Esophagus muscularis mucosa (tissue), 4 donors: ENCODE measurements around the gene C9orf72. TPM values are rescaled to one million over a fixed set of nuclear protein-coding genes. Genes with fewer than 3 reads are reported as not detected.

Experiments used
- DNase-seq: peaks from one replicate; pipeline ENCODE4 v3.0.0-alpha.2; 2017; ENCODE audit errors: extremely low spot score
- H3K27ac ChIP-seq, 4 donors: fragments of 200-600 bp; sonication (generic); replicated peaks in 1 of 4; 1 replicate in 3 of 4; 2 replicates in 1 of 4; pipeline ENCODE4 v1.5.1; 2016 to 2019; ENCODE audit warnings: mild to moderate bottlenecking in 1 of 4
- H3K27me3 ChIP-seq, 4 donors: fragments of 200-600 bp; sonication (generic); one replicate each; pipeline versions ENCODE4 v1.5.1 to v1.6.0; 2016 to 2019
- H3K36me3 ChIP-seq, 4 donors: fragments of 200-600 bp; sonication (generic); one replicate each; pipeline ENCODE4 v1.5.1; 2016 to 2019
- H3K4me1 ChIP-seq, 4 donors: fragments of 200-600 bp; sonication (generic); one replicate each; pipeline ENCODE4 v1.5.1; 2016 to 2019
- H3K4me3 ChIP-seq, 4 donors: fragments of 200-600 bp; sonication (generic); 1 replicate in 2 of 4; 2 replicates in 2 of 4; pipeline ENCODE4 v1.5.1; 2016 to 2019; ENCODE audit warnings: mild to moderate bottlenecking in 4 of 4, moderate library complexity in 1 of 4
- H3K9me3 ChIP-seq, 4 donors: fragments of 200-600 bp; sonication (generic); 1 replicate in 3 of 4; 2 replicates in 1 of 4; pipeline ENCODE4 v1.5.1; 2016 to 2019
- CTCF ChIP-seq, 3 experiments: fragments of 200-600 bp in 2 of 3; fragments of 450-650 bp in 1 of 3; sonication (generic) in 2 of 3; IDR thresholded peaks; one replicate each; pipeline ENCODE4 v1.5.1; 2017 to 2019; ENCODE audit warnings: antibody characterized with exemption in 3 of 3, mild to moderate bottlenecking in 2 of 3, moderate library complexity in 1 of 3
- EP300 ChIP-seq: sonication (generic); formaldehyde crosslinking; IDR thresholded peaks from one replicate; pipeline ENCODE4 v1.6.1; 2017; ENCODE audit warnings: antibody characterized with exemption
- POLR2A ChIP-seq: fragments of 450-650 bp; IDR thresholded peaks from one replicate; pipeline ENCODE4 v1.6.1; 2017; ENCODE audit warnings: antibody characterized with exemption, moderate library complexity, mild to moderate bottlenecking, low read depth
- POLR2AphosphoS5 ChIP-seq, 2 donors: sonication (generic); formaldehyde crosslinking; IDR thresholded peaks; one replicate each; pipeline ENCODE4 v1.6.1; 2017; ENCODE audit warnings: antibody characterized with exemption in 2 of 2
- whole genome bisulfite sequencing: methylation state at CpG from one replicate; pipeline ENCODE4 v1.1.5; 2018; 5-methylcytosine and 5-hydroxymethylcytosine counted together
- intact Hi-C: fragments of 100-400 bp; cut with DNase I; formaldehyde crosslinking; loops from one replicate; pipeline ENCODE4 v1.15.1; 2023
- total RNA-seq, 4 donors: library from RNA; depleted of rRNA; stranded (reverse); fragments of >200 nt; gene quantifications; one replicate each; pipeline versions ENCODE4 v1.1.0 to v1.2.1, GENCODE V29; 2016

Gene C9orf72
- total RNA-seq, 4 donors from 2014 or later, result 11.5 to 20.5 (median 14.6) TPM

GRCh38 chr9:27518809-27519208 lies 54.5 kb downstream of the C9orf72 start:
- Histone ChIP-seq H3K27ac (no peak overlapping the region), H3K4me3 (no peak overlapping the region), H3K36me3 (no peaks in the 10 kb centered on the region), H3K27me3 (no peaks in the 10 kb centered on the region), H3K4me1 (peaks cover 0 to 10% (median 7%) of the 10 kb centered on the region in 4 donors), H3K9me3 (no peaks in the 10 kb centered on the region)
- TF ChIP-seq POLR2AphosphoS5 (IDR thresholded peaks at IDR 0.05) (no peak), CTCF (IDR thresholded peaks at IDR 0.05) (no peak), POLR2A (no peak), EP300 (no peak)
- DNase-seq, result no peak
- intact Hi-C loops, result loop anchor here (10.0 kb wide), 1 partner anchor 104 kb away; no protein-coding TSS in a partner anchor
- WGBS, result 97% methylated on average over 4 of the region's 4 CpGs

- no peak overlapping the region for H3K4me3 ChIP-seq
- no peaks in the 10 kb centered on the region for H3K36me3 ChIP-seq
- H3K9me3 ChIP-seq, result no peaks in the 10 kb centered on the region
- intact Hi-C loops, result loop anchor here (10.0 kb wide), 1 partner anchor 103 kb away; no protein-coding TSS in a partner anchor
- DNase-seq, result no peak
- H3K27me3 ChIP-seq, result no peaks in the 10 kb centered on the region
- 92% methylated on average over 2 of the region's 2 CpGs for WGBS
- peaks cover 0 to 10% (median 7%) of the 10 kb centered on the region in 4 donors for H3K4me1 ChIP-seq
- H3K27ac ChIP-seq, result no peak overlapping the region
- TF ChIP-seq EP300 (no peak), POLR2A (no peak), POLR2AphosphoS5 (IDR thresholded peaks at IDR 0.05) (no peak), CTCF (IDR thresholded peaks at IDR 0.05) (no peak)
These were observed 55.3 kb downstream of the C9orf72 start for GRCh38 chr9:27518006-27518405.

- intact Hi-C loops, result loop anchor here (10.0 kb wide), 1 partner anchor 100 kb away; no protein-coding TSS in a partner anchor
- Histone ChIP-seq H3K9me3 (no peaks in the 10 kb centered on the region), H3K4me1 (peaks cover 0 to 10% (median 7%) of the 10 kb centered on the region in 4 donors), H3K36me3 (no peaks in the 10 kb centered on the region), H3K27me3 (no peaks in the 10 kb centered on the region), H3K4me3 (no peak overlapping the region), H3K27ac (no peak overlapping the region)
- no peak for TF ChIP-seq EP300
- no peak for TF ChIP-seq CTCF (IDR thresholded peaks at IDR 0.05)
- TF ChIP-seq POLR2A, result no peak
- TF ChIP-seq POLR2AphosphoS5 (IDR thresholded peaks at IDR 0.05), result no peak
- WGBS, result 100% methylated on average over 2 of the region's 2 CpGs
- DNase-seq, result no peak
These were observed 58.7 kb downstream of the C9orf72 start for GRCh38 chr9:27514551-27514950.

GRCh38 chr9:27511771-27512170 lies 61.5 kb downstream of the C9orf72 start:
- no peaks in the 10 kb centered on the region for H3K36me3 ChIP-seq
- no peaks in the 10 kb centered on the region for H3K9me3 ChIP-seq
- TF ChIP-seq POLR2A (no peak), CTCF (IDR thresholded peaks at IDR 0.05) (no peak), EP300 (no peak), POLR2AphosphoS5 (IDR thresholded peaks at IDR 0.05) (no peak)
- peaks cover 0 to 10% (median 7%) of the 10 kb centered on the region in 4 donors for H3K4me1 ChIP-seq
- H3K4me3 ChIP-seq, result no peak overlapping the region
- WGBS, result 94% methylated on average over 2 of the region's 2 CpGs
- H3K27ac ChIP-seq, result no peak overlapping the region
- H3K27me3 ChIP-seq, result no peaks in the 10 kb centered on the region
- DNase-seq, result peak; percentile 64
- intact Hi-C loops, result loop anchor here (10.0 kb wide), 1 partner anchor 97 kb away; no protein-coding TSS in a partner anchor

- no peak overlapping the region for H3K27ac ChIP-seq
- H3K4me1 ChIP-seq, result peaks cover 0 to 10% (median 7%) of the 10 kb centered on the region in 4 donors
- TF ChIP-seq POLR2AphosphoS5 (IDR thresholded peaks at IDR 0.05) (no peak), CTCF (IDR thresholded peaks at IDR 0.05) (no peak), POLR2A (no peak), EP300 (no peak)
- intact Hi-C loops, result loop anchor here (10.0 kb wide), 1 partner anchor 96 kb away; no protein-coding TSS in a partner anchor
- 96% methylated on average over 2 of the region's 2 CpGs for WGBS
- H3K36me3 ChIP-seq, result no peaks in the 10 kb centered on the region
- DNase-seq, result no peak
- H3K27me3 ChIP-seq, result no peaks in the 10 kb centered on the region
- H3K4me3 ChIP-seq, result no peak overlapping the region
- H3K9me3 ChIP-seq, result no peaks in the 10 kb centered on the region
These were observed 62.5 kb downstream of the C9orf72 start for GRCh38 chr9:27510780-27511179.
